Adrenal gland (tissue), 12 donors: Measurements from ENCODE around the gene PRKAR1B. TPM values are rescaled to one million over a fixed set of nuclear protein-coding genes. Genes with fewer than 3 reads are reported as not detected.

ENCODE experiments used
- DNase-seq, 7 donors: peaks; one replicate each; pipeline ENCODE4 v3.0.0-alpha.2; 2019 to 2020
- H3K27ac ChIP-seq, 5 donors: fragments of 200-600 bp; sonication (generic) in 4 of 5; 1 replicate in 3 of 5; 2 replicates in 2 of 5; pipeline versions ENCODE4 v1.5.1 to v1.8.0; 2016 to 2020; ENCODE audit warnings: mild to moderate bottlenecking in 1 of 5
- H3K27me3 ChIP-seq: fragments of 200-600 bp; 2 replicates; pipeline ENCODE4 v1.8.0; 2021
- H3K36me3 ChIP-seq, 2 donors: fragments of 200-600 bp; replicated peaks in 1 of 2; 1 replicate in 1 of 2; 2 replicates in 1 of 2; pipeline versions ENCODE4 v1.5.1 to v1.8.0; 2018 to 2022
- H3K4me1 ChIP-seq, 2 donors: fragments of 200-600 bp; replicated peaks in 1 of 2; 1 replicate in 1 of 2; 2 replicates in 1 of 2; pipeline versions ENCODE4 v1.5.1 to v1.8.0; 2018 to 2021
- H3K4me3 ChIP-seq, 4 donors: fragments of 200-600 bp; sonication (generic) in 3 of 4; one replicate each; pipeline ENCODE4 v1.5.1; 2016 to 2018
- H3K9me3 ChIP-seq, 3 donors: fragments of 200-600 bp; sonication (generic) in 1 of 3; replicated peaks in 1 of 3; 1 replicate in 2 of 3; 2 replicates in 1 of 3; pipeline versions ENCODE4 v1.5.1 to v1.8.0; 2016 to 2021
- CTCF ChIP-seq, 6 experiments: fragments of 450-650 bp in 4 of 6; fragments of 200-600 bp in 2 of 6; sonication (generic) in 1 of 6; IDR thresholded peaks; 1 replicate in 5 of 6; 2 replicates in 1 of 6; pipeline versions ENCODE4 v1.5.1 to v1.8.0; 2016 to 2021; ENCODE audit warnings: antibody characterized with exemption in 6 of 6, mild to moderate bottlenecking in 2 of 6, moderate library complexity in 1 of 6
- POLR2A ChIP-seq, 2 donors: fragments of 450-650 bp; IDR thresholded peaks; one replicate each; pipeline ENCODE4 v1.6.1; 2017; ENCODE audit warnings: antibody characterized with exemption in 2 of 2, mild to moderate bottlenecking in 2 of 2, moderate library complexity in 1 of 2
- WGBS, 4 donors: extraction: QIAGEN DNeasy Blood & Tissue Kit in 2 of 4; methylation state at CpG; one replicate each; pipeline versions ENCODE4 v1.1.5 to v1.1.7; 2013 to 2017; 5-methylcytosine and 5-hydroxymethylcytosine counted together
- intact Hi-C, 2 donors: fragments of 100-400 bp; cut with DNase I; formaldehyde crosslinking; loops; one replicate each; pipeline versions ENCODE4 v1.14.1 to v1.15.0; 2022 to 2023
- polyA plus RNA-seq, 3 donors: library from polyadenylated mRNA; stranded (reverse); fragments of 200-250 nt in 2 of 3; fragments of 350-450 nt in 1 of 3; fragmentation: Illumina TruSeq in 1 of 3; extraction: RNeasy Lipid Tissue Mini Kit (QIAGEN cat#74804) in 1 of 3; gene quantifications; one replicate each; pipeline ENCODE4 v1.2.3, GENCODE V29; 2013 to 2014
- total RNA-seq, 9 donors: library from RNA; depleted of rRNA in 4 of 9; stranded (reverse); fragments of >200 nt in 4 of 9; fragments of 120-200 nt in 1 of 9; fragmentation: NEBNext Ultra II Directional in 1 of 9; extraction: Animal tissue kit (Norgen Biotek cat#: 25700) in 1 of 9; gene quantifications; one replicate each; pipeline versions ENCODE4 v1.1.0 to v1.2.4, GENCODE V29; 2013 to 2023
- donor health status: healthy with polysubstance abuse.
- donor health status: Bipolar disorder and iron deficiency.
- donor health status: DM: yes; HTN: yes; CAD: no.
- donor health status: DM: no; HTN: no; CAD: no.
- donor health status: DM: no; HTN: no; CAD: no.
- donor health status: DM: yes; HTN: yes; CAD: no.

Gene PRKAR1B
- total and polyA plus RNA-seq, 12 donors = 5.2 to 21.5 (median 11.7) TPM

DNA sequence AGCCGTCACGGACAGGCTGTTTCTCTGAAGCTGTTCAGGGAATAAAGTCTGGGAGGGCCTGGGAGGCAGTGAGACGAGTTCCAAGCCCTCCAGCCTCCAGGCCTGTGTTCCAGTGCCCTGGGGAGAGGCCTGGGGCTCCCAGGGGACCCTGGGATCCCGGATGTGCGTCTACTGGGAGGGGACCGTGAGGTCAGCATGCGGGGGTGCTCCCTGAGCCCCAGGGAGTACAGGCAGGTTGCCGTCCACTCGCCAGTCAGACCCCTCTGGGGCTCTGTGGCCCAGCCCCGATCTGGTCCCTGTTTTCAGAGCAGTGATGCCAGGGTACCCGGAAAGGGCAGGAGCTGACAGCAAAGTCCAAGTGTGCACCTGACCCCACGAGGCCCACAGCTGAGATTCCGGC lies 81.5 kb downstream of the PRKAR1B start:
- 91 to 93% (median 92%) methylated on average over 2 to 13 of the region's 13 CpGs for WGBS, 4 donors

DNA sequence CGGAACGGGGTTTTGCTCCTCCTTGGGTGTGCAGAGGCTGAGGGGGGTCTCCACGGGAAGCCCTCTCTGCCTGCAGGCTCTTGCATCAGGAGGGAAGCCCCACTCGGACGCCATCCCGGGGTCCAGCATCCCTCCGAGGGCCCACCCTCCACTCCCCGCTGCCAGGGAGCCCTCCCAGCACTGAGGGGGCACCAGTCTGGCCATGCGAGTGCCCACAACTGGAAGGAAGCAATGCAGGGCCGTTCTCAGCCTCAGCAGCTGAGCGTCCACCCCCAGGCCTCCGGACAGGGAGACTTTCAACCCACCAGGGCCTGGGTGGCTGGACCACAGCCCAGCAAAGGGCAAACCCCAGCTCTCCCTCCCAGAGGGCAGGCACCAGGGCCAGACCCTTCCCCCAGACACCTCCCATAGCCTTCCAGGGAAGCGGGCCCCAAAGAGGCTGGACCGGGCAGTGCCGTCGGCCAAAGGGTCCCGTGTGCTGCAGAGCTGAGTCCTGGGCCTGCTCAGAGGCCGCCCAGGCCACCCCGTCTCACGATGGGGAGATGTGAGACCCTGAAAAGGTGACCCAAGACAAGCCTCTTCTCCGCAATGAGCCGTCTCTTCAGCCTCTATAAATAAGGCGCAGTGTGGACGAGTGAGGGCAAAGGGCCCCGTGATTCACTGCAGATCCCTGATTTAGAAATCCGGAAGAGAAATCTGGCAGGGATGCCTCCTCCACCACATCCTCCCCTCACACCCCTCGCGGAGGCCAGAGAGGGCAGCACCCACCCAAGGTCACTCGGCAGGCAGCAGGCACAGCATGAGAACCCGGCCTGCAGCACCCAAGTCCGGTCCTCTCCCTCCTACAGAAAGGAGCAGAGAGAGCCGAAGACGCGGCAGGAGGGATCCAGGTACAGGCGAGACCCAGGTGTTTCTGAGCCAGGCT lies 82.4 kb downstream of the PRKAR1B start:
- no peaks in the 10 kb centered on the region for H3K4me1 ChIP-seq
- H3K27ac ChIP-seq = no peak overlapping the region
- H3K36me3 ChIP-seq = no peaks in the 10 kb centered on the region
- WGBS, 4 donors = 79 to 91% (median 89%) methylated on average over 15 to 35 of the region's 35 CpGs
- no peak overlapping the region for H3K4me3 ChIP-seq
- intact Hi-C loops = no loop called here
- H3K9me3 ChIP-seq = no peaks in the 10 kb centered on the region
- TF ChIP-seq POLR2A (IDR thresholded peaks at IDR 0.05) (no peak), CTCF (IDR thresholded peaks at IDR 0.05) (no peak)
- no peak for DNase-seq
- no peaks in the 10 kb centered on the region for H3K27me3 ChIP-seq

More for the DNA sequence above, 81.5 kb downstream of the PRKAR1B start:
- intact Hi-C loops = no loop called here
- Histone ChIP-seq H3K27me3 (no peaks in the 10 kb centered on the region), H3K4me3 (no peak overlapping the region), H3K9me3 (no peaks in the 10 kb centered on the region), H3K36me3 (no peaks in the 10 kb centered on the region), H3K27ac (no peak overlapping the region), H3K4me1 (no peaks in the 10 kb centered on the region)
- no peak for DNase-seq
- TF ChIP-seq CTCF (IDR thresholded peaks at IDR 0.05) (no peak), POLR2A (IDR thresholded peaks at IDR 0.05) (no peak)

- WGBS, 4 donors = 91 to 95% (median 94%) methylated on average over 11 of the region's 11 CpGs
- Histone ChIP-seq H3K4me3 (no peak overlapping the region), H3K9me3 (no peaks in the 10 kb centered on the region), H3K27me3 (no peaks in the 10 kb centered on the region), H3K4me1 (no peaks in the 10 kb centered on the region), H3K36me3 (no peaks in the 10 kb centered on the region), H3K27ac (no peak overlapping the region)
- TF ChIP-seq POLR2A (IDR thresholded peaks at IDR 0.05) (no peak), CTCF (IDR thresholded peaks at IDR 0.05) (no peak)
- intact Hi-C loops = no loop called here
- DNase-seq = no peak
Measured at GRCh38 chr7:641966-642365, 85.1 kb downstream of the PRKAR1B start.

DNA sequence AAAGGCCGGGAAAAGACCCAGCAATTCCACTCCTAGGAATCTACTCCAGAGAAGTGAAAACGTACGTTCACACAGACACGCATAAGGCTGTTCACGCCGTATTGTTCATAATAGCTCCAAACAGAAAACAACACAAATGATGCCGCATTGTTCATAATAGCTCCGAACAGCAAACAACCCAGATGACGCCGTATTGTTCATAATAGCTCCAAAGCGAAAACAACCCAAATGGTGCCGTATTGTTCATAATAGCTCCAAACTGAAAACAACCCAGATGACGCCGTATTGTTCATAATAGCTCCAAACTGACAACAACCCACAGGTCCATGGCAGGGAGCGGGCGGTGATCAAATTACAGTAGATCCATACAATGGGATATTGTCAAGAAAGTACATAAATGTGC lies 85.8 kb downstream of the PRKAR1B start:
- Histone ChIP-seq H3K27ac (no peak overlapping the region), H3K9me3 (no peaks in the 10 kb centered on the region), H3K27me3 (no peaks in the 10 kb centered on the region), H3K36me3 (no peaks in the 10 kb centered on the region), H3K4me1 (no peaks in the 10 kb centered on the region), H3K4me3 (no peak overlapping the region)
- WGBS, 4 donors = 83 to 87% (median 84%) methylated on average over 16 of the region's 16 CpGs
- DNase-seq = no peak
- intact Hi-C loops = no loop called here
- TF ChIP-seq POLR2A (IDR thresholded peaks at IDR 0.05) (no peak), CTCF (IDR thresholded peaks at IDR 0.05) (no peak)
